Left lung (tissue), 10 donors: ENCODE data around the gene WDR35. TPM values are rescaled to one million over a fixed set of nuclear protein-coding genes. Genes with fewer than 3 reads are reported as not detected.

ENCODE experiments used
- ATAC-seq: fragments of 200-7000 bp; cut with Tn5 transposase; one replicate; pipeline ENCODE4 v1.9.1; 2020; ENCODE audit warnings: moderate library complexity
- DNase-seq, 4 donors: peaks; one replicate each; pipeline ENCODE4 v3.0.0-alpha.2; 2013 to 2020
- H3K27ac ChIP-seq, 2 donors: fragments of 200-600 bp; sonication (generic) in 1 of 2; one replicate each; pipeline versions ENCODE4 v1.5.0 to v1.8.0; 2020 to 2021
- H3K27me3 ChIP-seq, 2 donors: fragments of 200-600 bp; sonication (generic) in 1 of 2; one replicate each; pipeline versions ENCODE4 v1.5.0 to v1.8.0; 2020 to 2021
- H3K36me3 ChIP-seq, 2 donors: fragments of 200-600 bp; sonication (generic) in 1 of 2; one replicate each; pipeline versions ENCODE4 v1.5.0 to v1.8.0; 2020 to 2021
- H3K4me1 ChIP-seq, 2 donors: fragments of 200-600 bp; one replicate each; pipeline ENCODE4 v1.8.0; 2021
- H3K4me3 ChIP-seq, 2 donors: fragments of 200-600 bp; sonication (generic) in 1 of 2; one replicate each; pipeline versions ENCODE4 v1.5.0 to v1.8.0; 2020 to 2021; ENCODE audit warnings: mild to moderate bottlenecking in 1 of 2
- H3K9me3 ChIP-seq, 2 donors: fragments of 200-600 bp; sonication (generic) in 1 of 2; one replicate each; pipeline versions ENCODE4 v1.5.0 to v1.8.0; 2020 to 2021
- CTCF ChIP-seq, 2 donors: fragments of 200-600 bp; sonication (generic) in 1 of 2; IDR thresholded peaks; one replicate each; pipeline versions ENCODE4 v1.5.0 to v1.8.0; 2021; ENCODE audit warnings: antibody characterized with exemption in 2 of 2
- intact Hi-C, 2 donors: fragments of 100-400 bp; cut with DNase I; formaldehyde crosslinking; loops; one replicate each; pipeline versions ENCODE4 v1.11.2 to v1.14.2; 2022
- polyA plus RNA-seq, 6 donors: library from polyadenylated mRNA; unstranded; fragments of 120-200 nt; gene quantifications; one replicate each; pipeline ENCODE4 v1.2.1, GENCODE V29; 2013; ENCODE audit not compliant: insufficient read length in 6 of 6
- total RNA-seq, 2 donors: library from RNA; stranded (reverse); fragmentation: NEBNext Ultra II Directional; extraction: Animal tissue kit (Norgen Biotek cat#: 25700); gene quantifications; one replicate each; pipeline ENCODE4 v1.2.1, GENCODE V29; 2021
- donor health status: DM: no; HTN: yes; CAD: no.
- donor health status: DM: no; HTN: no; CAD: no.

Gene WDR35
- total and polyA plus RNA-seq, 8 donors: 8.0 to 32.3 (median 27.7) TPM

- Histone ChIP-seq H3K27me3 (no peaks in the 10 kb centered on the region), H3K4me3 (no peak overlapping the region), H3K9me3 (no peaks in the 10 kb centered on the region), H3K36me3 (no peaks in the 10 kb centered on the region), H3K4me1 (peaks cover 0 to 5% of the 10 kb centered on the region in 2 donors), H3K27ac (no peak overlapping the region)
- TF ChIP-seq CTCF (IDR thresholded peaks at IDR 0.05): no peak
- DNase-seq (no peak), ATAC-seq (no peak)
- intact Hi-C loops: no loop called here
These were observed 99.8 kb downstream of the WDR35 start for GRCh38 chr2:19890104-19890503.

GRCh38 chr2:19888831-19889230, 101.1 kb downstream of the WDR35 start:
- intact Hi-C loops: no loop called here
- Histone ChIP-seq H3K36me3 (no peaks in the 10 kb centered on the region), H3K4me1 (peaks cover 0 to 5% of the 10 kb centered on the region in 2 donors), H3K9me3 (no peaks in the 10 kb centered on the region), H3K27ac (no peak overlapping the region), H3K4me3 (no peak overlapping the region), H3K27me3 (no peaks in the 10 kb centered on the region)
- no peak for DNase-seq
- TF ChIP-seq CTCF (IDR thresholded peaks at IDR 0.05): no peak
- ATAC-seq: no peak

- no peak overlapping the region for H3K4me3 ChIP-seq
- DNase-seq (no peak), ATAC-seq (no peak)
- no peaks in the 10 kb centered on the region for H3K36me3 ChIP-seq
- TF ChIP-seq CTCF (IDR thresholded peaks at IDR 0.05): no peak
- intact Hi-C loops: no loop called here
- peaks cover 0 to 5% of the 10 kb centered on the region in 2 donors for H3K4me1 ChIP-seq
- H3K27me3 ChIP-seq: no peaks in the 10 kb centered on the region
- no peak overlapping the region for H3K27ac ChIP-seq
- no peaks in the 10 kb centered on the region for H3K9me3 ChIP-seq
These were observed 102.4 kb downstream of the WDR35 start for GRCh38 chr2:19887510-19887909.

- H3K4me1 ChIP-seq: no peaks in the 10 kb centered on the region
- no peak for TF ChIP-seq CTCF (IDR thresholded peaks at IDR 0.05)
These were observed 103.6 kb downstream of the WDR35 start for GRCh38 chr2:19886261-19886660.

GRCh38 chr2:19885791-19886190, 104.1 kb downstream of the WDR35 start:
- no peak for ATAC-seq
- Histone ChIP-seq H3K4me3 (no peak overlapping the region), H3K27me3 (no peaks in the 10 kb centered on the region), H3K27ac (no peak overlapping the region), H3K36me3 (no peaks in the 10 kb centered on the region), H3K9me3 (no peaks in the 10 kb centered on the region), H3K4me1 (no peaks in the 10 kb centered on the region)
- no peak for DNase-seq
- intact Hi-C loops: no loop called here
- no peak for TF ChIP-seq CTCF (IDR thresholded peaks at IDR 0.05)

More at GRCh38 chr2:19886261-19886660, 103.6 kb downstream of the WDR35 start:
- ATAC-seq (no peak), DNase-seq (no peak)
- intact Hi-C loops: no loop called here
- H3K36me3 ChIP-seq: no peaks in the 10 kb centered on the region
- H3K27me3 ChIP-seq: no peaks in the 10 kb centered on the region
- no peaks in the 10 kb centered on the region for H3K9me3 ChIP-seq
- no peak overlapping the region for H3K4me3 ChIP-seq
- no peak overlapping the region for H3K27ac ChIP-seq
